Lower lobe of right lung (tissue), 2 donors: ENCODE data around the gene SPRR3. TPM values are rescaled to one million over a fixed set of nuclear protein-coding genes. Genes with fewer than 3 reads are reported as not detected.
"Not testable (repeated sequence)": the region's sequence is repeated elsewhere in the genome, so short reads cannot be mapped to it uniquely, and the experiment has no call there.

Experiments
- ATAC-seq, 2 donors: fragments of 200-7000 bp; cut with Tn5 transposase; one replicate each; pipeline ENCODE4 v1.9.1; 2020 to 2022; ENCODE audit warnings: mild to moderate bottlenecking in 2 of 2, moderate library complexity in 2 of 2
- DNase-seq: peaks from one replicate; pipeline ENCODE4 v3.0.0-alpha.2; 2020
- H3K27ac ChIP-seq: fragments of 200-600 bp; one replicate; pipeline ENCODE4 v1.8.0; 2022
- H3K27me3 ChIP-seq: fragments of 200-600 bp; one replicate; pipeline ENCODE4 v1.8.0; 2022; ENCODE audit warnings: low read depth
- H3K36me3 ChIP-seq: fragments of 200-600 bp; one replicate; pipeline ENCODE4 v1.8.0; 2022; ENCODE audit warnings: mild to moderate bottlenecking
- H3K4me1 ChIP-seq: fragments of 200-600 bp; one replicate; pipeline ENCODE4 v1.8.0; 2022
- H3K4me3 ChIP-seq: fragments of 200-600 bp; one replicate; pipeline ENCODE4 v1.8.0; 2022; ENCODE audit warnings: mild to moderate bottlenecking
- H3K9me3 ChIP-seq: fragments of 200-600 bp; one replicate; pipeline ENCODE4 v1.8.0; 2022
- CTCF ChIP-seq: fragments of 200-600 bp; IDR thresholded peaks from one replicate; pipeline ENCODE4 v1.8.0; 2022; ENCODE audit warnings: antibody characterized with exemption, mild to moderate bottlenecking
- intact Hi-C: fragments of 100-400 bp; cut with DNase I; formaldehyde crosslinking; loops from one replicate; pipeline ENCODE4 v1.11.0; 2022
- total RNA-seq: library from RNA; stranded (reverse); fragmentation: NEBNext Ultra II Directional; extraction: Animal tissue kit (Norgen Biotek cat#: 25700); gene quantifications from one replicate; pipeline ENCODE4 v1.2.1, GENCODE V29; 2021
- donor health status: DM: no; HTN: yes; CAD: no; lungs with severe emphysema.

SPRR3 gene
- total RNA-seq, 1 donor from 2014 or later: not detected

GRCh38 chr1:153000294-153000693, 1.3 kb upstream of the SPRR3 start:
- H3K27me3 ChIP-seq: no peaks in the 10 kb centered on the region
- ATAC-seq (no peak), DNase-seq (no peak)
- H3K36me3 ChIP-seq: no peaks in the 10 kb centered on the region
- no peak overlapping the region for H3K4me3 ChIP-seq
- H3K9me3 ChIP-seq: no peaks in the 10 kb centered on the region
- intact Hi-C loops: no loop called here
- no peak for TF ChIP-seq CTCF
- H3K27ac ChIP-seq: no peak overlapping the region
- H3K4me1 ChIP-seq: no peaks in the 10 kb centered on the region

DNA sequence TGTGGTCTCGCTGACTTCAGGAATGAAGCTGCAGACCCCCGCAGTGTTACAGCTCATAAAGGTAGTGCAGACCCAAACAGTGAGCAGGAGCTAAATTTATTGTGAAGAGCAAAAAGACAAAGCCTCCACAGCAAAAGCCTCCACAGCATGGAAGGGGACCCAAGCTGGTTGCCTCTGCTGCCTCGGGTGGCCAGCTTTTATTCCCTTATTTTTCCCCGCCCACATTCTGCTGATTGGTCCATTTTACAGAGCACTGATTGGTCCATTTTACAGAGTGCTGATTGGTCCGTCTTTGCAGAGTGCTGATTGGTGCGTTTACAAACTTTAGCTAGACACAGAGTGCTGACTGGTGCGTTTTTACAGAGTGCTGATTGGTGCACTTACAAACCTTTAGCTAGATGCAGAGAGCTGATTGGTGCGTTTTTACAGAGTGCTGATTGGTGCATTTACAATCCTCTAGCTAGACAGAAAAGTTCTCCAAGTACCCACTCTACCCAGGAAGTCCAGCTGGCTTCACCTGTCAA, 9.7 kb downstream of the SPRR3 start:
- not testable (repeated sequence) for H3K27me3 ChIP-seq

DNA sequence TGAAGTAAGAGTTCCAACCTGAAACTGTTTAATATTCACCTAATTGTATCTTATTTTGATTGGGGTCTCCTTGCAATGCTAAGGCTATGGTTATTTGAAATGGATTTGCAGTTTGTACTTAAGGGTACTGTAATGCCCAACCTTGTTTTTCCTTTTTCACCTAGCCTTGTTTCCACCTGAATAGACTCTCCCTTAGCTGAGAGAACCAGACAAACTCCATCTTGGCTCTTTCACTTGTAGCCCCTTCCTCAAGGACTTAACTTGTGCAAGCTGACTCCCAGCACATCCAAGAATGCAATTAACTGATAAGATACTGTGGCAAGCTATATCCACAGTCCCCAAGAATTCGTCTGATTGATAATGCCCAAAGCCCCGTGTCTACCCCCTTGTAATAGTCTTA, 20.3 kb downstream of the SPRR3 start:
- ATAC-seq: not testable (repeated sequence)

More for the DNA sequence above, 9.7 kb downstream of the SPRR3 start:
- H3K36me3 ChIP-seq, H3K9me3 ChIP-seq, DNase-seq, intact Hi-C loops, H3K4me3 ChIP-seq, ATAC-seq, H3K4me1 ChIP-seq, H3K27ac ChIP-seq: not testable (repeated sequence)

DNA sequence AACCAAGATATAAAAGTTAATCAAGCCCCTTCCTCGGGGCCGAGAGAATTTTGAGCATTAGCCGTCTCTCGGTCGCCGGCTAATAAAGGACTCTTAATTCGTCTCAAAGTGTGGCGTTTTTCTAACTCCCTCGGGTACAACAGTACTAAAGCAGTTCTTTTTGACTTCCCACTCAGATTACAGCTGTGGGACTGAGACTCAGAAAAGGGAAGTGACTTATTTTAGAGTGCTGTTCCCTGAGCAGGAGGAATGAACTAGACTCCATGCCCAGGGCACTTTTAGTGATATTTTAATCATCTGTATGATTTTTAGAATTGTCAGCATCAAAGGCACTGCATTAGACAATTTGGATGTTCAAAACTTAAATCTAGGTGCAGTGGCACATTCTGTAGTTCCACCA, 20.8 kb downstream of the SPRR3 start:
- H3K4me1 ChIP-seq, H3K36me3 ChIP-seq, H3K27me3 ChIP-seq, H3K27ac ChIP-seq, H3K9me3 ChIP-seq, intact Hi-C loops, H3K4me3 ChIP-seq, DNase-seq, ATAC-seq: not testable (repeated sequence)

More for the DNA sequence above, 20.3 kb downstream of the SPRR3 start:
- H3K27me3 ChIP-seq, H3K27ac ChIP-seq, DNase-seq, H3K4me1 ChIP-seq, intact Hi-C loops, H3K9me3 ChIP-seq, H3K36me3 ChIP-seq, H3K4me3 ChIP-seq: not testable (repeated sequence)

DNA sequence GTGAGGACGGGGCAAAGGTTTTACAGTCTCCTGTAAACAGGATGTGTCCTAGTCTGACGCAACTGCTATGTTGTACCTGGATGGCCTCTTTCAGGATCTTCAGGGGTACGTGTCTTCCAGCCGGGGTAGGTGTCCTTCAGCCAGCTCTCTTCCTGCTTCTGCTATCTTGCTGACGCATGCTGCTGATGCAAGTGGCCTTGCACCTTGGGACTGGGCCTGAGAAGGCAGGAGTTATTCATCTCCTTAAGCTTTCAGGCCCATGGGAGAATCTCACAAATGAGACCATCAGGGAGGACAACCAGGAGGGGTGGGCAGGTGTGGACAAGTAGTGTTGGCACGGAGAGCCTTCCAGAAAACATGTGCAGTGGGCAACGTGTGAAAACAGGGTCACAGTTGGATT, 21.6 kb downstream of the SPRR3 start:
- no peaks in the 10 kb centered on the region for H3K27me3 ChIP-seq
- H3K36me3 ChIP-seq: no peaks in the 10 kb centered on the region
- H3K9me3 ChIP-seq: no peaks in the 10 kb centered on the region
- intact Hi-C loops: no loop called here
- no peak for ATAC-seq
- no peak for DNase-seq
- H3K27ac ChIP-seq: no peak overlapping the region
- TF ChIP-seq CTCF: no peak
- H3K4me3 ChIP-seq: no peak overlapping the region
- no peaks in the 10 kb centered on the region for H3K4me1 ChIP-seq

DNA sequence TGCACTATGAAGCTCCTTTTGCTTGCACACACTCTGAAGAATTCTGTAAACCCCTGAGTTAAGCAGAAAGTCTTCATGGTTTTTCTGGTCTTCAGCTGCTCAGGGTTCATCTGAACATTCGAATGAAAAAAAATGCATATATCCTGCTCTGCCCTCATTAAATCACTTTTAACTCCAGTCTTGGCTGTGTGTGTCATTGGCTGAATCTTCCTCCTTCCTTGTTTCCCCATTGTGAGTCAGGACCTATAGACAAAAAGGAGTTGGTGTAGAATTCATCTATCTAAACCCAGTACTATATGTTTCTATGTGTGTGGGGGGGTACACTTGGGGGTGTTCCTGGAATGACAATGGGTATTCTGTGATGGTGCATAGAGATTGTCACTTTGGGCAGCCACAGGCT, 22.9 kb downstream of the SPRR3 start:
- intact Hi-C loops: no loop called here
- H3K27me3 ChIP-seq: no peaks in the 10 kb centered on the region

GRCh38 chr1:153025797-153026196, 24.2 kb downstream of the SPRR3 start:
- TF ChIP-seq CTCF: no peak
- Histone ChIP-seq H3K27me3 (no peaks in the 10 kb centered on the region), H3K4me1 (no peaks in the 10 kb centered on the region), H3K36me3 (no peaks in the 10 kb centered on the region), H3K27ac (no peak overlapping the region), H3K4me3 (no peak overlapping the region), H3K9me3 (no peaks in the 10 kb centered on the region)
- intact Hi-C loops: no loop called here
- ATAC-seq (no peak), DNase-seq (no peak)

More for the DNA sequence above, 22.9 kb downstream of the SPRR3 start:
- ATAC-seq: no peak
- Histone ChIP-seq H3K4me3 (no peak overlapping the region), H3K36me3 (no peaks in the 10 kb centered on the region), H3K4me1 (no peaks in the 10 kb centered on the region), H3K9me3 (no peaks in the 10 kb centered on the region), H3K27ac (no peak overlapping the region)
- TF ChIP-seq CTCF: no peak
- DNase-seq: no peak
